Stimulated activated CD4-positive, alpha-beta T cell treated with anti-CD3 and anti-CD28 coated beads, Interleukin-4, amount 100 ng/mL, for 48 hours (primary cell): ENCODE results near the gene TTC19.
"Not testable (repeated sequence)": the region's sequence is repeated elsewhere in the genome, so short reads cannot be mapped to it uniquely, and the experiment has no call there.

Experiments used
- DNase-seq, 2 donors: peaks; one replicate each; pipeline ENCODE4 v3.0.0-alpha.2; 2020; ENCODE audit warnings: low read depth in 2 of 2

The TTC19 gene

GRCh38 chr17:15973016-15973415, 26.6 kb upstream of the TTC19 start:
- DNase-seq: no peak

GRCh38 chr17:15973834-15974233, 25.8 kb upstream of the TTC19 start:
- no peak for DNase-seq

- no peak for DNase-seq
These were observed 21.7 kb upstream of the TTC19 start for GRCh38 chr17:15977894-15978293.

GRCh38 chr17:15978606-15979005, 21.0 kb upstream of the TTC19 start:
- DNase-seq: no peak

GRCh38 chr17:15979013-15979412, 20.6 kb upstream of the TTC19 start:
- not testable (repeated sequence) for DNase-seq

- DNase-seq: peak in 1 of 2 donors; percentile 17
These were observed 18.4 kb upstream of the TTC19 start for GRCh38 chr17:15981208-15981607.

GRCh38 chr17:15981646-15982580, 17.7 kb upstream of the TTC19 start:
- DNase-seq: no peak

GRCh38 chr17:15996322-15996721, 3.3 kb upstream of the TTC19 start:
- no peak for DNase-seq

- DNase-seq: no peak
These were observed 1.5 kb upstream of the TTC19 start for GRCh38 chr17:15998031-15998562.

GRCh38 chr17:15999974-16000827, 577 bp downstream of the TTC19 start:
- DNase-seq: no peak

GRCh38 chr17:16001226-16001897, 1.7 kb downstream of the TTC19 start:
- DNase-seq: no peak

GRCh38 chr17:16002708-16003260, 3.2 kb downstream of the TTC19 start:
- DNase-seq: no peak

- no peak for DNase-seq
These were observed 4.2 kb downstream of the TTC19 start for GRCh38 chr17:16003841-16004240.

- no peak for DNase-seq
These were observed 6.0 kb downstream of the TTC19 start for GRCh38 chr17:16005636-16006035.

- no peak for DNase-seq
These were observed 7.8 kb downstream of the TTC19 start for GRCh38 chr17:16007439-16007838.

GRCh38 chr17:16013943-16014407, 14.4 kb downstream of the TTC19 start:
- no peak for DNase-seq

GRCh38 chr17:16019347-16019746, 19.7 kb downstream of the TTC19 start:
- no peak for DNase-seq

- DNase-seq: no peak
These were observed 24.3 kb downstream of the TTC19 start for GRCh38 chr17:16023881-16024280.

- DNase-seq: no peak
These were observed 25.6 kb downstream of the TTC19 start for GRCh38 chr17:16025202-16025601.

- DNase-seq: no peak
These were observed 27.3 kb downstream of the TTC19 start for GRCh38 chr17:16026895-16027294.
